OCI-LY1 (cell line): ENCODE data around the gene ARAF.

Source experiments
- H2AFZ ChIP-seq: fragments of 200-600 bp; sonication (generic), shearing (Covaris generic); 2 replicates; pipeline ENCODE4 v1.6.0; 2014; ENCODE audit warnings: antibody characterized with exemption, mild to moderate bottlenecking, low read length
- H3F3A ChIP-seq: fragments of 200-600 bp; sonication (generic), shearing (Covaris generic); 2 replicates; pipeline ENCODE4 v1.6.0; 2014; ENCODE audit warnings: mild to moderate bottlenecking, antibody characterized with exemption, low read length, moderate library complexity; ENCODE audit not compliant: insufficient read depth
- H3K27ac ChIP-seq: fragments of 200-600 bp; sonication (generic); 2 replicates; pipeline ENCODE4 v1.5.1; 2014; ENCODE audit warnings: low read length, mixed run types, mild to moderate bottlenecking, low read depth; ENCODE audit not compliant: poor library complexity, severe bottlenecking
- H3K27me3 ChIP-seq: fragments of 200-600 bp; sonication (generic); 2 replicates; pipeline ENCODE4 v1.6.0; 2014; ENCODE audit warnings: antibody characterized with exemption, mild to moderate bottlenecking, low read length, moderate library complexity; ENCODE audit not compliant: insufficient read depth
- H3K36me3 ChIP-seq: fragments of 200-600 bp; sonication (generic); 2 replicates; pipeline ENCODE4 v1.6.1; 2014; ENCODE audit warnings: mild to moderate bottlenecking, antibody characterized with exemption, low read length, moderate library complexity, mixed read lengths; ENCODE audit not compliant: insufficient read depth
- H3K4me1 ChIP-seq: fragments of 200-600 bp; sonication (generic); 2 replicates; pipeline ENCODE4 v1.5.1; 2014; ENCODE audit warnings: mild to moderate bottlenecking, low read length, moderate library complexity; ENCODE audit not compliant: insufficient read depth, severe bottlenecking
- H3K4me2 ChIP-seq: fragments of 200-600 bp; sonication (generic), shearing (Covaris generic); 2 replicates; pipeline ENCODE4 v1.6.1; 2014; ENCODE audit warnings: low read length
- H3K4me3 ChIP-seq: fragments of 200-600 bp; sonication (generic); 2 replicates; pipeline ENCODE4 v1.5.1; 2014; ENCODE audit warnings: low read length, low read depth, mild to moderate bottlenecking, mixed read lengths; ENCODE audit not compliant: poor library complexity, severe bottlenecking
- H3K79me2 ChIP-seq: fragments of 200-600 bp; shearing (Covaris generic); 2 replicates; pipeline ENCODE4 v1.6.1; 2016; ENCODE audit warnings: mixed run types, low read length, mixed read lengths; ENCODE audit not compliant: insufficient read depth
- H3K9ac ChIP-seq: fragments of 200-600 bp; sonication (generic), shearing (Covaris generic); 2 replicates; pipeline ENCODE4 v1.6.1; 2014; ENCODE audit warnings: mild to moderate bottlenecking, low read length, mixed read lengths
- H3K9me2 ChIP-seq: fragments of 200-600 bp; sonication (generic), shearing (Covaris generic); 2 replicates; pipeline ENCODE4 v1.6.1; 2014; ENCODE audit warnings: low read depth, mild to moderate bottlenecking, low read length, mixed read lengths
- H3K9me3 ChIP-seq: fragments of 200-600 bp; shearing (Covaris generic); 2 replicates; pipeline ENCODE4 v1.6.1; 2014; ENCODE audit warnings: low read length, mixed read lengths
- H4K20me1 ChIP-seq: fragments of 200-600 bp; sonication (generic), shearing (Covaris generic); 2 replicates; pipeline ENCODE4 v1.6.0; 2016; ENCODE audit warnings: mild to moderate bottlenecking, low read length; ENCODE audit not compliant: insufficient read depth
- CTCF ChIP-seq: fragments of 200-600 bp; sonication (generic), shearing (Covaris generic); IDR thresholded peaks from 2 replicates; pipeline ENCODE4 v1.5.1; 2017; ENCODE audit warnings: mild to moderate bottlenecking, antibody characterized with exemption, low read length, moderate library complexity, mixed read lengths
- EZH2 ChIP-seq: fragments of 200-600 bp; sonication (generic), shearing (Covaris generic); IDR thresholded peaks from 2 replicates; pipeline ENCODE4 v1.8.0; 2017; ENCODE audit warnings: borderline replicate concordance, mixed run types, mild to moderate bottlenecking, antibody characterized with exemption, low read length, moderate library complexity, mixed read lengths

The ARAF gene

GRCh38 chrX:47539860-47540259, 21.1 kb upstream of the ARAF start:
- Histone ChIP-seq H3K4me3 (no peak overlapping the region), H3K36me3 (no peaks in the 10 kb centered on the region), H3K9me2 (no peaks in the 10 kb centered on the region), H3K9me3 (no peaks in the 10 kb centered on the region), H3F3A (no peaks in the 10 kb centered on the region), H4K20me1 (no peaks in the 10 kb centered on the region), H3K79me2 (no peaks in the 10 kb centered on the region), H2AFZ (no peak overlapping the region), H3K4me1 (no peaks in the 10 kb centered on the region), H3K4me2 (no peak overlapping the region), H3K27ac (no peak overlapping the region), H3K27me3 (no peaks in the 10 kb centered on the region), H3K9ac (no peak overlapping the region)
- TF ChIP-seq CTCF (no peak), EZH2 (no peak)

- H3F3A ChIP-seq, result no peaks in the 10 kb centered on the region
- TF ChIP-seq EZH2 (no peak), CTCF (no peak)
- H4K20me1 ChIP-seq, result no peaks in the 10 kb centered on the region
- no peaks in the 10 kb centered on the region for H3K27me3 ChIP-seq
- H3K9me2 ChIP-seq, result no peaks in the 10 kb centered on the region
- no peak overlapping the region for H2AFZ ChIP-seq
- H3K27ac ChIP-seq, result no peak overlapping the region
- H3K79me2 ChIP-seq, result no peaks in the 10 kb centered on the region
- H3K9me3 ChIP-seq, result no peaks in the 10 kb centered on the region
- H3K36me3 ChIP-seq, result no peaks in the 10 kb centered on the region
- H3K4me2 ChIP-seq, result no peak overlapping the region
- H3K4me3 ChIP-seq, result no peak overlapping the region
- H3K9ac ChIP-seq, result no peak overlapping the region
- H3K4me1 ChIP-seq, result no peaks in the 10 kb centered on the region
Observed at GRCh38 chrX:47540754-47541538, 20.1 kb upstream of the ARAF start.

DNA sequence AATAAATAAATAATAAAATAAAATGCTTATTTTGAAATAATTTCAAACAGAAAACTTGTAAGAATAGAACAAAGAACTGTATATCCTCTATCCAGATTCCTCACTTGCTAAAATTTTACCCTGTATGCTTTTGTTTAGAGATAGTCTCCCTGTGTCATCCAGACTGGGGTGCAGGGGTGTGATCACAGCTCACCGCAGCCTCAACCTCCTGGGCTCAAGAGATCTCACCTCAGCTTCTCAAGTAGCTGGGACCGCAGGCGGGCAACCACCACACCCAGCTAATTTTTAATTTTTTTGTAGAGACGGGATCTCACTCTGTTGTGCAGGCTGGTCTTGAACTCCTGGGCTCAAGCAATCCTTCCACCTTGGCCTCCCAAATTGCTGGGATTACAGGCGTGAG, 17.5 kb upstream of the ARAF start:
- no peaks in the 10 kb centered on the region for H3K9me3 ChIP-seq
- no peaks in the 10 kb centered on the region for H3K27me3 ChIP-seq
- H3K4me1 ChIP-seq, result no peaks in the 10 kb centered on the region
- H3K9ac ChIP-seq, result no peak overlapping the region
- TF ChIP-seq EZH2 (no peak), CTCF (no peak)
- H3K79me2 ChIP-seq, result no peaks in the 10 kb centered on the region
- no peaks in the 10 kb centered on the region for H3F3A ChIP-seq
- H3K4me2 ChIP-seq, result no peak overlapping the region
- no peaks in the 10 kb centered on the region for H3K36me3 ChIP-seq
- no peak overlapping the region for H3K27ac ChIP-seq
- H3K4me3 ChIP-seq, result no peak overlapping the region
- H3K9me2 ChIP-seq, result no peaks in the 10 kb centered on the region
- no peaks in the 10 kb centered on the region for H4K20me1 ChIP-seq
- no peak overlapping the region for H2AFZ ChIP-seq
